Subcutaneous adipose tissue (tissue), 4 donors: ENCODE results near the gene ERVH48-1. TPM values are rescaled to one million over a fixed set of nuclear protein-coding genes. Genes with fewer than 3 reads are reported as not detected.

Experiments
- total RNA-seq, 4 donors: library from RNA; depleted of rRNA; stranded (reverse); fragments of >200 nt; gene quantifications; one replicate each; pipeline ENCODE4 v1.1.0, GENCODE V29; 2016
- TF ChIP-seq, protein P1 (sequence below): fragments of 450-650 bp; IDR thresholded peaks from one replicate; pipeline ENCODE4 v1.5.1; 2016; ENCODE audit warnings: low read depth, mild to moderate bottlenecking, control low read depth, antibody characterized with exemption, moderate library complexity

Gene ERVH48-1
- total RNA-seq, 4 donors from 2014 or later, result not detected

DNA sequence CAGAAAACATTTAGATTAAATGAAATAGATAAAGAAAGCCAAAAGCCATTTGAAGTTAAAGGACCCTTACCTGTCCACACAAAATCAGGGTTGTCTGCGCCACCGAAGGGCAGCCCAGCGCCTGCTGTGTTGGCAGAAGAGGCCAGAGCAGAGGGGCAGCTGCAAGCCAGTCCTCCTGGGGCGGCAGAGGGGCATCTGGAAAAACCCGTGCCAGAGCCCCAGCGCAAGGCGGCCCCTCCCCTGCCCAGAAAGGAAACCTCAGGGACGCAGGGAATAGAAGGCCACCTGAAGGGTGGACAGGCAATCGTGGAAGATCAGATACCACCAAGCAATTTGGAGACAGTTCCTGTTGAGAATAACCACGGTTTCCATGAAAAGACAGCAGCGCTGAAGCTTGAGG lies 21.6 kb downstream of the ERVH48-1 start:
- TF ChIP-seq, protein P1, sequence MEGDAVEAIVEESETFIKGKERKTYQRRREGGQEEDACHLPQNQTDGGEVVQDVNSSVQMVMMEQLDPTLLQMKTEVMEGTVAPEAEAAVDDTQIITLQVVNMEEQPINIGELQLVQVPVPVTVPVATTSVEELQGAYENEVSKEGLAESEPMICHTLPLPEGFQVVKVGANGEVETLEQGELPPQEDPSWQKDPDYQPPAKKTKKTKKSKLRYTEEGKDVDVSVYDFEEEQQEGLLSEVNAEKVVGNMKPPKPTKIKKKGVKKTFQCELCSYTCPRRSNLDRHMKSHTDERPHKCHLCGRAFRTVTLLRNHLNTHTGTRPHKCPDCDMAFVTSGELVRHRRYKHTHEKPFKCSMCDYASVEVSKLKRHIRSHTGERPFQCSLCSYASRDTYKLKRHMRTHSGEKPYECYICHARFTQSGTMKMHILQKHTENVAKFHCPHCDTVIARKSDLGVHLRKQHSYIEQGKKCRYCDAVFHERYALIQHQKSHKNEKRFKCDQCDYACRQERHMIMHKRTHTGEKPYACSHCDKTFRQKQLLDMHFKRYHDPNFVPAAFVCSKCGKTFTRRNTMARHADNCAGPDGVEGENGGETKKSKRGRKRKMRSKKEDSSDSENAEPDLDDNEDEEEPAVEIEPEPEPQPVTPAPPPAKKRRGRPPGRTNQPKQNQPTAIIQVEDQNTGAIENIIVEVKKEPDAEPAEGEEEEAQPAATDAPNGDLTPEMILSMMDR, result no peak

DNA sequence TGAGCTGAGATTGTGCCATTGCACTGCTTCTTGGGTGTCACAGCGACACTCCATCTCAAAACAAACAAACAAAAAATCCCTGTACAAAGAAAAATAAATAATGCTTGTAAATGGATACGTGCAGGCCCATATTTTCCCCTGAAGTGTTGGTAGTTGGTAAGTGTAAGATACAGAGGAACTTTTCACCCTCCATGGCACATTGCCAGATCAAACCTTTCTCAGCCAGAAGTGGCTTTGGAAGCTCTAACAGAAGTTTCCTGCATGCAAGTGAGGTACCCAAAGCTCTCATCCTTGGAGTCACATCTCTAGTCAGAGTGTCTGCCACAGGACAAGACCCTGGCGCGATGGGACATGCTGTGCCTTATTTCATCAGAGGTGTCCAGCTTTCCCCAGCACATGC lies 25.0 kb downstream of the ERVH48-1 start:
- TF ChIP-seq, protein P1, result no peak

DNA sequence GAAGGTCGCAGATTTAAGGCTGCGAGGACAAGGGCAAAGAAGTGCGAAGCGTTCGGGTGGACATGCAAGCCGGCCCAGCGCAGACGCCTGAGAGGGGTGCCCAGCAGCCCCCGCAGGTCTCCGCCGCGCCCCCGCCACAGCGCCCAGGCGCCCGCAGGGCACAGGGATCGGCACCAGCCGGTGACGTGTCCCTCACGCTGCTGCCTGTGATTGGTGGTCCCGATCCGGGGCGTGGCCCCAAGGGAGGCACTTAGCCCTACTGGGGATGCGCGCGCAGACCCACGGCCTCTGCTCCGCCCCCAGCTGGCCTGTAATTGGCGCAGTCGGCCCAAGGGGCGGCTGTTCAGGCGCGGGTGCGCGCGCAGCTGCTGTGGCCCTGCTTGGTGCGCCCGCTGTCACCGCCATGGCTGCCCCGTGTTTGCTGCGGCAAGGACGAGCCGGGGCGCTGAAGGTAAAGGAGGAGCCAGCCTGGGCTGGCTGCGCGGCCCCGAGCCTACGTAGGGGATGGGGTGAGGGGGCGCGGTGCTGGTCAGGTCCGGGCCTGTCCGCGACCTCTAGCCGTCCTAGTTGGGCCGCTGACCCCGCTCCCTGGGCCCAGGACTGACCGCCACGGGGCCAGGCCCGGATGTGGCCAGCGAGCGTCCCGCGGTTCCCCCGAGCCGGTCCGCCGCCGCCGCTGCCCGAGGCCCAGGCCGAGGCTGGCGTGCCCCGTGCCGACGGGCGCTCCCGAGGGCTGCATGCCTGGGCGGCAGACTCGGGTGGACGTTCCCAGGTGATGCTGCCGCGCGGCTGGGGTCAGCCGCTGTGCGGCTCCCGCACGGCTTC lies 32.3 kb downstream of the ERVH48-1 start, which contains the start of gene NDUFV3:
NDUFV3 (plus strand) TSS at position 379 of the 825 bp plus-strand sequence; CDS start at position 404, 25 bp downstream.
- TF ChIP-seq, protein P1, result no peak

DNA sequence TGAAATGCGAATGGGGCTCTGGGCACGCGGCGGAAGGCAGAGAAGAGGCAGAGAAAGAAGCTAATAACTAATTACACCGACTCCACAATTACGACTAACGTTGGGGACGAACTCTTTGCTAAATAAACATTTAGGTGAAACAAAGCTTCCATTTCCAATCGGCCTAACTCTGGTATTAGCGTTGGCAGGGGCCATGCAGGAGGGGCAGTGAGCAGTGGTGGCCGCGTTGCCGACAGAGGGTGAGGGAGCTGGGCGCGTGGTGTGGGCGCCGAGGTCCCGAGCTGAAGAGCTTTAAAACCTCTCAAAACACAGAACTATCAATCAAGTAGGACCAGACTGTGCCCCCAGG lies 32.9 kb downstream of the ERVH48-1 start:
- TF ChIP-seq, protein P1, result no peak

DNA sequence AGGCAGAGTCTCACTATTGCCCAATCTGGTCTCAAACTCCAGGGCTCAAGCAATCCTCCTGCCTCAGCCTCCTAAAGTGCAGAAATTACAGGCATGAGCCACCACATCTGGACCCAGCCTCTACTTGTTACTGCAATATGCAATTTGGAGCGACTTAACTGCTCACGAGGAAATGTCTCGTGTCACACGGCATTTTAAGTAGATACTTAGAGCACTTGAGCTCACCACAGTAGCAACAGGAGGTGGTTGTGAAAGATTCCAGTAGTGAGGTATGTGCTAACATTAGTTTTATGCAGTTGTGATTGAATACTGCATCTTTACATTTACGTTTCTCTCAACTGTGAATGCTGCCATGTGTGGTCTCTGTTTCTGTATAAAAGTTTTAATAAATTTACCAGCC lies 38.1 kb downstream of the ERVH48-1 start:
- TF ChIP-seq, protein P1, result no peak

DNA sequence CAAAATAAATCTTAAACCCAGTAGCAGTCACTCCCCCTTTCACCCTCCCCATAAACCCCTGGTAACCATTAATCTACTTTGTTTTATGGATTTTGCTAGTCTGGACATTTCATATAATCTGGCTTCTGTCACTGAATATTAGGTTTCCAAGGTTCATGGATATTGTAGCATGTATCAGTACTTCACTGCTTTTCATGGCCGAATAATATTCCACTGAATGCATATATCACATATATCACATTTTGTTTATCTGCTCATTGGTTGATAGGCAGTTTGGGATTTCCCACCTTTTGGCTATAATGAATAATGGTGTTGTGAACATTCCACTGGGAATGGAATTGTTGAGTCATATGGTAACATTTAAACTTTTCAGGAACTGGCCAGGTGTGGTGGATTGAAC lies 41.5 kb downstream of the ERVH48-1 start:
- TF ChIP-seq, protein P1, result no peak

DNA sequence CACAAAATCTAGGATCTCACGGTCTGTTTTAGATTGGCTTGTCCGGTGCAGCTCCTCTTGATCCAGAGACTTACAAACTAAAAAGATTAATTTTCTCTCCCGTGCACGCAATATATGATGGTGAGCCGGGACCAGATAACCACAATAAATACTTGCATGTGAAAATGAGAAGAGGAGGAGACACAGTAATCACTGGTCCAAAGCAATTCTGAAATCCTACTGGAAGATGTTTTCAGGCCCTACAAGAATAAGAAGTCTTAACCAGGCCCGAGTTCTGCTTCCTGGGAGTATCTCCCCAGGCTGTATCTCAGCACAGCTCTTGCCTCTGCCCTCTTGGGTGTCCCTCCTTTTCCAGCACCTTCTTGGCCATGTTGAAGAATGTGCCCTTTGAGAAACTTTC lies 45.1 kb downstream of the ERVH48-1 start:
- TF ChIP-seq, protein P1, result no peak
